Right lobe of liver (tissue), 6 donors: ENCODE measurements around the gene KYAT1. TPM values are rescaled to one million over a fixed set of nuclear protein-coding genes. Genes with fewer than 3 reads are reported as not detected.

Experiments
- ATAC-seq, 4 donors: fragments of 200-7000 bp; cut with Tn5 transposase; one replicate each; pipeline ENCODE4 v1.9.1; 2020; ENCODE audit warnings: mild to moderate bottlenecking in 4 of 4, moderate library complexity in 4 of 4
- DNase-seq, 3 donors: peaks; one replicate each; pipeline ENCODE4 v3.0.0-alpha.2; 2020
- H3K27ac ChIP-seq, 3 donors: fragments of 200-600 bp; one replicate each; pipeline ENCODE4 v1.8.0; 2022
- H3K27me3 ChIP-seq, 2 donors: fragments of 200-600 bp; one replicate each; pipeline ENCODE4 v1.8.0; 2022
- H3K36me3 ChIP-seq, 4 donors: fragments of 200-600 bp; sonication (generic) in 1 of 4; one replicate each; pipeline versions ENCODE4 v1.5.1 to v1.8.0; 2017 to 2022; ENCODE audit warnings: control low read depth in 1 of 4
- H3K4me1 ChIP-seq, 4 donors: fragments of 200-600 bp; sonication (generic) in 1 of 4; one replicate each; pipeline versions ENCODE4 v1.5.1 to v1.8.0; 2017 to 2022; ENCODE audit warnings: control low read depth in 1 of 4
- H3K4me3 ChIP-seq, 3 donors: fragments of 200-600 bp; one replicate each; pipeline ENCODE4 v1.8.0; 2022
- H3K9me3 ChIP-seq, 4 donors: fragments of 200-600 bp; sonication (generic) in 1 of 4; one replicate each; pipeline versions ENCODE4 v1.5.1 to v1.8.0; 2017 to 2022; ENCODE audit warnings: control low read depth in 1 of 4
- CTCF ChIP-seq, 4 donors: fragments of 200-600 bp in 3 of 4; fragments of 450-650 bp in 1 of 4; IDR thresholded peaks; one replicate each; pipeline versions ENCODE4 v1.5.1 to v1.8.0; 2016 to 2022; ENCODE audit warnings: antibody characterized with exemption in 4 of 4, mild to moderate bottlenecking in 2 of 4
- POLR2A ChIP-seq: fragments of 450-650 bp; IDR thresholded peaks from one replicate; pipeline ENCODE4 v1.6.1; 2017; ENCODE audit warnings: antibody characterized with exemption, mild to moderate bottlenecking
- WGBS: methylation state at CpG from one replicate; pipeline ENCODE4 v1.1.6; 2018; ENCODE audit warnings: low coverage, low lambda C conversion rate; ENCODE audit not compliant: insufficient coverage; ENCODE audit errors: missing lambda C conversion rate; 5-methylcytosine and 5-hydroxymethylcytosine counted together
- intact Hi-C, 2 donors: fragments of 100-400 bp; cut with DNase I; formaldehyde crosslinking; loops; one replicate each; pipeline versions ENCODE4 v1.11.2 to v1.14.1; 2022
- total RNA-seq, 6 experiments: library from RNA; depleted of rRNA in 2 of 6; stranded (reverse); fragments of >200 nt in 2 of 6; fragmentation: NEBNext Ultra II Directional in 3 of 6; extraction: Animal tissue kit (Norgen Biotek cat#: 25700) in 3 of 6; gene quantifications; one replicate each; pipeline versions ENCODE4 v1.1.0 to v1.2.4, GENCODE V29; 2016 to 2023
- donor health status: DM: no; HTN: yes; CAD: no.
- donor health status: DM: no; HTN: no; CAD: no.
- donor health status: DM: no; HTN: no; CAD: no.
- donor health status: DM: no; HTN: yes; CAD: no.
- donor health status: DM: no; HTN: yes; CAD: no.

Gene KYAT1
- total RNA-seq, 6 experiments from 2014 or later = 7.2 to 12.7 (median 10.4) TPM

DNA sequence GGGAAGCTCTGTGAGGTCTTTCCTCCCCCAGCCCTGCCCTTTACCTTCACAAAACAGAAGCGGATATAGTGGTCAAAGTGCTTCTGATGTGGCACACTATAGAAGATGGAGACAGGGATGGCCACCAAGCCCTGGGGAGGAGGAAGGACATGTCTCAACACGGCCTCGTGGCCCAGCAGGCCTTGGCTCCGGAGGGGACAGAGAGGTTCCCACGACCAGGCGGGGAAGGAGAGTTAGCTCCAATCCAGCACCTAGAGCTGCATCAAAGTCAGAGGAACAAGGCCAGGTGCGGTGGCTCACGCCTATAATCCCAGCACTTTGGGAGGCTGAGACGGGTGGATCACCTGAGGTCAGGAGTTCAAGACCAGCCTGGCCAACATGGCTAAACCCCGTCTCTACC lies 48.1 kb downstream of the KYAT1 start:
- ATAC-seq (no peak), DNase-seq (no peak)
- H3K36me3 ChIP-seq = no peaks in the 10 kb centered on the region
- no peaks in the 10 kb centered on the region for H3K9me3 ChIP-seq
- no peaks in the 10 kb centered on the region for H3K27me3 ChIP-seq
- intact Hi-C loops = no loop called here
- H3K4me3 ChIP-seq = no peak overlapping the region
- TF ChIP-seq CTCF (IDR thresholded peaks at IDR 0.05) (no peak), POLR2A (no peak)
- no peak overlapping the region for H3K27ac ChIP-seq
- H3K4me1 ChIP-seq = peaks cover 0 to 15% (median 2%) of the 10 kb centered on the region in 4 donors
- WGBS = 87% methylated on average over 8 of the region's 10 CpGs

GRCh38 chr9:128829477-128830251 lies 52.1 kb downstream of the KYAT1 start, which contains the start of gene SPOUT1:
TSS of gene SPOUT1 (minus strand) at chr9:128829794. CDS start at chr9:128829780, 14 bp downstream.
- peak; percentile 98 to 100 (median 99) for ATAC-seq
- H3K27me3 ChIP-seq = no peaks in the 10 kb centered on the region
- intact Hi-C loops = no loop called here
- no peak for TF ChIP-seq CTCF (IDR thresholded peaks at IDR 0.05)
- TF ChIP-seq POLR2A = peak; percentile 58
- peaks cover 0 to 25% (median 2%) of the 10 kb centered on the region in 4 donors for H3K36me3 ChIP-seq
- peaks cover 0 to 18% (median 4%) of the 10 kb centered on the region in 4 donors for H3K4me1 ChIP-seq
- DNase-seq = peak; percentile 93 to 96 (median 96)
- H3K4me3 ChIP-seq = peak within 1 kb of the TSS; percentile 85 to 98 (median 92)
- WGBS = 0% methylated on average over 7 of the region's 56 CpGs
- H3K9me3 ChIP-seq = no peaks in the 10 kb centered on the region
- H3K27ac ChIP-seq = peak within 1 kb of the TSS in 2 of 3 donors; percentile 31 to 52

DNA sequence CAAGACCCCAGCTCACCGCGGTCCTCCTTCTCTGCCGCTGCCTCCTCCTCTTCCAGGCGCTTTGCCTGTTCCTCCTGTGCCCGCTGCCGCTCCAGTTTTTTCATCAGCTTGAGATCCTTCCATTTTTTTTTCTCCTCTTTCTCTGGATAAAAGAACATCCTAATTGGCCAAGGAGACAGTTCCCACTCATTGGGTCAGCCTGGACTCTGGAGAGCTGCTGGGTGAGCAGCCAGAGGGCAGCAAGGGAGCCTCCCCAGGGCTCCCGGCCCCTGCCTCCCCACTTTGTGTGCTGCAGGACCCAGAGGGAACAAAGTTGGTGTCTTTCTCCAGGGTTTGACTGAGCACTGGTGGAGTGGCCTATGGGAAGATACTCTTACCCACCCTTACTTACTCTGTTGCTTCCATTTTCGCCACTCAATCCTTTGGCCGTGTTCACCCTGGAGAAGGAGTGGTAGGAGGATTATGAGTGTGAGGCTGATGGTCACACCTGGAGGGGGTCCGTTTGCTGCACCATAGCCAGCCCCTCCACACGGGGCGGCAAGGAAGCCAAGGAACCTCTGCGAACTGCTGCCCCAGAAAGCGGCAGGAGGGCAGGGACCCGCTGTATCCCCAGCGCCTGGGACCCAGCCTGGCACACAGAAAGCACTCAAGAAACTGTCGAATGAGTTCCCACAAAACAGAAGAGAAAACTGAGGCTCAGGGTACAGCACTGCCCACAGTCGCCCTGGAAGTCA lies 52.9 kb downstream of the KYAT1 start:
- no peak for ATAC-seq

DNA sequence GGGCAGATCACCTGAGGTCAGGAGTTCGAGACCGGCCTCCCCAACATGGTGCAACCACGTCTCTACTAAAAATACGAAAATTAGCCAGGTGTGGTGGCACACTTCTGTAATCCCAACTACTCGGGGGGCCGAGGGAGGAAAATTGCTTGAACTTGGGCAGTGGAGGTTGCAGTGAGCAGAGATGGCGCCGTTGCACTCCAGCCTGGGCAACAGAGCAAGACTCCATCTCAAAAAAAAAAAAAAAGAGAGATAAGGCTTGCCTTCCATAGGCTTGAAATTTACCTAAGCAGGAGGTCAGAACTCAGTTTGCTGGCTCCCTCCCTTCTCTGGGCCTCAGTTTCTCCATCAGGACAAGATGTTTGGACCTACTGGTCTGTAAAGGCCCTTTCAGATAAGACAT lies 53.5 kb downstream of the KYAT1 start:
- H3K27me3 ChIP-seq = no peaks in the 10 kb centered on the region
- H3K4me3 ChIP-seq = no peak overlapping the region
- peaks cover 0 to 29% (median 4%) of the 10 kb centered on the region in 4 donors for H3K4me1 ChIP-seq
- no peak overlapping the region for H3K27ac ChIP-seq
- TF ChIP-seq CTCF (IDR thresholded peaks at IDR 0.05) (no peak), POLR2A (no peak)
- no peak for ATAC-seq
- intact Hi-C loops = no loop called here
- DNase-seq = no peak
- 70% methylated on average over 4 of the region's 8 CpGs for WGBS
- peaks cover 0 to 27% (median 3%) of the 10 kb centered on the region in 4 donors for H3K36me3 ChIP-seq
- no peaks in the 10 kb centered on the region for H3K9me3 ChIP-seq

More for the DNA sequence above, 52.9 kb downstream of the KYAT1 start:
- WGBS = 43% methylated on average over 14 of the region's 18 CpGs
- Histone ChIP-seq H3K4me1 (peaks cover 0 to 25% (median 4%) of the 10 kb centered on the region in 4 donors), H3K9me3 (no peaks in the 10 kb centered on the region), H3K27ac (peak overlapping the region in 2 of 3 donors; percentile 31 to 52), H3K36me3 (peaks cover 0 to 27% (median 3%) of the 10 kb centered on the region in 4 donors), H3K27me3 (no peaks in the 10 kb centered on the region), H3K4me3 (peak overlapping the region; percentile 85 to 98 (median 92))
- intact Hi-C loops = no loop called here
- TF ChIP-seq CTCF (IDR thresholded peaks at IDR 0.05) = no peak
- TF ChIP-seq POLR2A = no peak
- no peak for DNase-seq
